ENCODE results near the gene GIMAP7.
A peak's percentile ranks its signal among the peaks of the same experiment; 100 is the strongest.
"Not testable (repeated sequence)": the region's sequence is repeated elsewhere in the genome, so short reads cannot be mapped to it uniquely, and the experiment has no call there.

The GIMAP7 gene

DNA sequence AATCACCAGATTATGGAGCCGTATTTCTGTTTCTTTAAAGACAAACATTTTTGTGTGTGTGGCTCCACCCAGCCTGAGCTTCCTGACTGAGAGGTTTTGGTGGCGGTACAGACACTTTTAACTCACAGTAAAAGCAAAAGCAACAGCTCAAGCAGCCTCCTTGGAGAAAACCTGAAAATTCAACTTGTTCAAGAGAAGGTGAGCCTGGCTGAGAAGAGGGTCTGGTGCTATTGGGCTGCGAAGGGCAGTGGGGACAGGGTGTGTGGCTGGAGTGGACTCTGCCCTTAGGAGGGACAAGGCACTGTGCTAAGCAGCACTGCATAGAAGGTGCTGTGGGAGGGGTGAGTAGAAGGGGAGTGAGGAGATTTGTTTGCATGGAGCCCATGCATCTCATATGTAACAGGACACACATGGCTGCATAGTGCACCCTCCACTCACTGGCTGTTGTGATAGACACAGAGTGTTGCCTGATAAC is at the start of gene GIMAP7:
TSS of gene GIMAP7 (plus strand) at position 125 of the 475 bp plus-strand sequence. CDS start 5,103 bp downstream, outside the sequence.
- DNase-seq = peak; percentile 50

GRCh38 chr7:150464962-150465361 is 49.7 kb upstream of the GIMAP7 start:
- DNase-seq = no peak

DNA sequence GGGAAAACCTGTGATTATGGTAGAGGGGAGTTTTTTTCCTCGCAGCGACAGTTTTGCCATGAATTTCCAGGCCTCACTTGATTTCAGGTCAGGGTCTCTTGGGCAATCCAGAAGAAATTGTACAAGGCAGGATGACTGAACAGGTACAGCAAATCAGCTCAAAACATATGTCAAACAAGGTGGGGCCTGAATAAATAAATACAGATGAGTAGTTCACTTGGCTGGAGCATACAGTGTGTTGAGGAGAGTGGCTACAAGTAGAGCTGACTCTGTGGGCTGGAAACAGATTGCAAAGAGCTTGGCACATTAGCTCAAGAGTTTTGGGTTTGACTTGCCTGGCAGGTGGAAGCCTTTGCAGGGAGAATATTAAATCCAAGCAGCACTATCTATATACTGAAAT is 49.3 kb upstream of the GIMAP7 start:
- no peak for DNase-seq

DNA sequence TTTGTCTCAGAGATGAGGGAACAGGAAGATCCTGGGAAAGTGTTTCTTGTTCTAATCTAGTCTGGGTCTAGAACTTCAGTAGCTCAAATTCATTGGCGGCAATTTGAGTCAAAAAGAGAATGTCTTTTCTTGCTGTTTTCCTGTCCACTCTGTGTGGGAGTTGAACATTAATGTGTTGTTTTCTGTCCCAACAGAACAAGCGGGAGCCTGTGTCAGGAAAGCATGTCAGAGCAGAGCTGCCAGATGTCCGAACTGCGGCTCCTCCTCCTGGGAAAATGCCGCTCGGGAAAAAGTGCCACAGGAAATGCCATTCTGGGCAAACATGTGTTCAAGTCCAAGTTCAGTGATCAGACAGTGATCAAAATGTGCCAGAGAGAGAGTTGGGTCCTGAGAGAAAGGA is 48.2 kb upstream of the GIMAP7 start:
- no peak for DNase-seq

DNA sequence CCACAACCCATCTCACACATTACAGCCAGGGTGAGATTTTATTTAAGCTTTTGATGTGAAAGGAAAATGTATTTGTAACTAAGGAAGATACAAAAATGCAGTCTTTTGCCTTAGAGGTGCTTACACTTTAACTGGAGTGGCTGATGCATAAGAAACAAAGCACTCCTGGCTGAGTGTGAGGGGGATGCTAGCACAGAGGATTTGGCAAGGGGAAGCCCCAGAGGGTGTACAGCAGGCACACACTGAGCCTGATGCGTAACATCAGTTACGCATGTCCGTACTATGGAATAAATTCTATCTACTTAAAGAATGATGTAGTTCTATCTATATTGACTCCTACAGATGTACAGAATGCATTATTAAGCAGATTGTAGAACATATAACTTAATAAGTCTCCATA is 46.4 kb upstream of the GIMAP7 start:
- DNase-seq = no peak

DNA sequence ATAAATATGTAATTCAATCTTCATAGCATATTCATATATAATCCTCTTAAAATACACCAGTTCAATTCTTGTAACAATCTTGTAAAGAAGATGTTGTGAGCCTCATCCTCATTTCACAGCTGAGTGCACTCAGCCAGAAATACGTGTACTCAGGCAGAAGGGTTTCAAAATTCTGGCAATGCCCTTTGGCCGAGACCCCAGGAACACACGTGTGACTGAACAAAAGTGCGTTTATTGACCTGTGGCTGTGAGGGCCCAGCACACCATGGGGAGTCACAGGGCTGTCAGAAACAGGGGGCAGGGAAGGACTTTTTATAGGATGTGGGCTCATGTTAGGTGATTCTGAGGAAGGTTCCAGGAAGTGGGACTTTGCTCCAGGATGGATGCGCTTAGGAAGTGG is 42.8 kb upstream of the GIMAP7 start:
- no peak for DNase-seq

GRCh38 chr7:150473902-150474301 is 40.8 kb upstream of the GIMAP7 start:
- no peak for DNase-seq

GRCh38 chr7:150476285-150476684 is 38.4 kb upstream of the GIMAP7 start:
- no peak for DNase-seq

- DNase-seq = no peak
These were observed 37.6 kb upstream of the GIMAP7 start for GRCh38 chr7:150476819-150477631.

DNA sequence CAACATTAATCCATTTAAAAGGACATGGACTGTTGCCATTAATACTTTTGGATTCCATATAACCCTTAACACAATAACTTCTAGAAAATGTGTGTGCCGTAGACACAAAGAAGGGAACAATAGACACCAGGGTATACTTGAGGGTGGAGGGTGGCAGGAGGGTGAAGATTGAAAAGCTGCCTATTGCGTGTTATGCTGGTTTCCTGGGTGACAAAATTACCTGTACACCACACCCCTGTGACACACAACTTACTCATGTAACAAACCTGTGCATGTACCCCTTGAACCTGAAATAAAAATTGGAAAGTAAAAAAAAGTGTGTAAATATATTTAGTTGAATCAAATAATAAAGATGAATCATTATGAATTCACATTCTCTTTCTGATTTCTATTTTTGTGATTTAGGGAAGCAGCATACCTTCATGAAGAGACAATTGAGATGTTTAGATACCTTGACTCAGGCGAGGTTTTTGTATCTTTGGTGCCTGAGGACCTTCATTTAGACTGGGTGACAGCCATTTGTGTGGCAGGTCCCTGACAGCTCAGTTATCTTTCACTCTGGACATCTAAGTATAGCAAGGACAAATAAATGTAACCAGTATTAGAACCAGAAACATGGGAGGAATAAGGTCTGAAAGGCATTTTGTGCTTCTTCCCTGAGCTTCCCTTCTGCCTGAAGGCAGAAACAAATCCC is 35.5 kb upstream of the GIMAP7 start:
- no peak for DNase-seq

DNA sequence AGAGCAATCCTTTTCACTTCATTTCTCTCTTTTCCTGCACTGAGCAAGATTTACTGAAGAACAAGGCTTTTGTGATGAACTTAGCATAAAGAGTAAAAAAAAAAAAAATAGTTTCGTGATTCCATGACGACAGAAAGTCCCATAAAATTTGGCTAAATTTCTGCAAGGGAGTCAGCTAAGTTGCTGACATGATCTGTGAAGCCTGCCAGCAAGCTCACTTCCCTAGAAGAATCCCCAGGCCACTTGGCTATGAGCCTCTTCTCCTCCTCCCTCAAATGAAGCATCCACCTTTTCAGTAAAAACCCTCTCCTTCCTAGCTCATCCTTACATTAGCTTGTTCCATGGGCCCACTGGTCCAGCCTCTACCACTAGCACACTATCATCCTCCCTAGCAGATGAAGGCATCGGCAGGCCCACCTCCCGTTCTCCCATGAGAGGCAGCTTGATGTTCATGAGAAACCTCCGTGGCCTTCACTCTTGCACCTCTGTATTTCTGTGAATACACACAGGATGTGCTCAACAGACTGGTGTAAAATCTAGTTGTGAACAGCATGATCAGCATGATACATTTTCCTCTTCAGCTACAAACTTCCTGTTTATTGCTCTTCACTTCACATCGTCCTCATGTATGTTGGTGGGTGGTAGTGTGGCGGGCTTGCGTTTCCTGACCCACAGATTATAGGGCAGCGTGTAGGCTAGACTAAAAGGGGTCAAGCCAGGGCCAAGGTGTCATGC is 33.3 kb upstream of the GIMAP7 start:
- DNase-seq = no peak

- no peak for DNase-seq
These were observed 32.8 kb upstream of the GIMAP7 start for GRCh38 chr7:150481922-150482321.

- peak; percentile 49 for DNase-seq
These were observed 31.2 kb upstream of the GIMAP7 start for GRCh38 chr7:150483514-150483913.

GRCh38 chr7:150484071-150484470 is 30.6 kb upstream of the GIMAP7 start:
- not testable (repeated sequence) for DNase-seq

DNA sequence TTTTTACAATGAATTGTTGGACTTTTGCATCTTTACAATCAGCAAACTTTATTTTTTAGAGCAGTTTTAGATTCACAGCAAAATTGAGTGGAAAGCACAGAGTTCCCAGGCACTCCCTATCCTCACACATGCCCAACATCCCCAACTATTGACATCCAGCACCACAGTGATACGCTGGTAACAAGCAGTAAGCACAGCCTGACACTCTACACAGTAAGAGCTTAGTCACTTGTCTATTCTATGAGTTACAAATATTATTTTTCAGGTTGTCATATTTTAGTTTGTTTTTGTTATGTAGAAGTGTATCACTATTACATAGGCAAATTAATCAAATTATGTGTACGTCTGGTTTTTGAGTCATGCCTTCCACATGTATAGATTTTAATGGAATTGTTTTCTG is 27.0 kb upstream of the GIMAP7 start:
- no peak for DNase-seq

- DNase-seq = no peak
These were observed 24.9 kb upstream of the GIMAP7 start for GRCh38 chr7:150489782-150490181.

DNA sequence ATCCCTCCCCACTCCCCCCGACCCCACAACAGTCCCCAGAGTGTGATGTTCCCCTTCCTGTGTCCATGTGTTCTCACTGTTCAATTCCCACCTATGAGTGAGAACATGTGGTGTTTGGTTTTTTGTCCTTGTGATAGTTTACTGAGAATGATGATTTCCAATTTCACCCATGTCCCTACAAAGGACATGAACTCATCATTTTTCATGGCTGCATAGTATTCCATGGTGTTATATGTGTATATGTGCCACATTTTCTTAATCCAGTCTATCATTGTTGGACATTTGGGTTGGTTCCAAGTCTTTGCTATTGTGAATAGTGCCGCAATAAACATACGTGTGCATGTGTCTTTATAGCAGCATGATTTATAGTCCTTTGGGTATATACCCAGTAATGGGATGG is 21.2 kb upstream of the GIMAP7 start:
- not testable (repeated sequence) for DNase-seq

DNA sequence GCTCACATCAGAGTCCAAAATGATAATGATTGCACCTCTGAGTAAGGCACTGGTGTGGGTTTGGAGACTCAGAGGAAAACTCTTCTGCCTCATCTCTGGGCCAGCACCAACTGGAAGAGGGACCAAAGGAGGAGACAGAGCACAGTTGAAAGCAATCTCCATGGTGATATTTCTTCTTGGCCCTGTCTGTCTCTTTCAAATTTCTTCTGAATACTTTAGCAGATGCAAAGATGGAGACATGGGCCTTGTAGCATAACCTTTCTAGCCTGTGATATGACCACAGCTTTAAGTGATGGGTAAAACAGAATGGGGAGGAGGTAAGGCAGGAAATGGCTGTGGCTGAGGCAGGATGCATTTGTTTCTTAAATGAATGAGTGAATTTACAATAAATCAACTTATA is 12.2 kb upstream of the GIMAP7 start:
- DNase-seq = peak; percentile 38

GRCh38 chr7:150503155-150503554 is 11.5 kb upstream of the GIMAP7 start:
- DNase-seq = no peak

- no peak for DNase-seq
These were observed 11.1 kb upstream of the GIMAP7 start for GRCh38 chr7:150503581-150503980.

GRCh38 chr7:150507947-150508602 is 6.6 kb upstream of the GIMAP7 start:
- no peak for DNase-seq

- no peak for DNase-seq
These were observed 3.6 kb upstream of the GIMAP7 start for GRCh38 chr7:150511048-150511447.

- no peak for DNase-seq
These were observed 914 bp upstream of the GIMAP7 start for GRCh38 chr7:150513758-150514157.

Data from GDM1 (cell line).